HFF-Myc (cell line): ENCODE measurements around the gene SPHKAP.

Experiments used
- DNase-seq: peaks from one replicate; pipeline ENCODE4 v3.0.0-alpha.2; 2011; ENCODE audit warnings: low read depth; ENCODE audit errors: extremely low read depth
- H3K4me3 ChIP-seq: replicated peaks from 2 replicates; pipeline ENCODE4 v1.5.1; 2011; ENCODE audit warnings: low read depth, mild to moderate bottlenecking, control low read depth, low read length
- CTCF ChIP-seq: IDR thresholded peaks from 2 replicates; pipeline ENCODE4 v1.5.1; 2012; ENCODE audit warnings: mild to moderate bottlenecking, low read depth, low read length, control low read depth; ENCODE audit errors: missing control alignments

SPHKAP gene

GRCh38 chr2:228131833-228132232 lies 49.7 kb downstream of the SPHKAP start:
- DNase-seq, result no peak
- TF ChIP-seq CTCF, result no peak
- H3K4me3 ChIP-seq, result no peak overlapping the region

GRCh38 chr2:228126401-228126800 lies 55.1 kb downstream of the SPHKAP start:
- H3K4me3 ChIP-seq, result no peak overlapping the region
- no peak for TF ChIP-seq CTCF
- no peak for DNase-seq

- TF ChIP-seq CTCF, result no peak
- DNase-seq, result no peak
- H3K4me3 ChIP-seq, result no peak overlapping the region
Measured at GRCh38 chr2:228118940-228119339, 62.5 kb downstream of the SPHKAP start.

GRCh38 chr2:228107846-228108245 lies 73.6 kb downstream of the SPHKAP start:
- no peak for DNase-seq
- TF ChIP-seq CTCF, result no peak
- H3K4me3 ChIP-seq, result no peak overlapping the region

GRCh38 chr2:228105526-228106250 lies 75.8 kb downstream of the SPHKAP start:
- no peak for DNase-seq
- TF ChIP-seq CTCF, result no peak
- H3K4me3 ChIP-seq, result no peak overlapping the region

GRCh38 chr2:228104215-228104614 lies 77.3 kb downstream of the SPHKAP start:
- DNase-seq, result no peak
- TF ChIP-seq CTCF, result no peak
- no peak overlapping the region for H3K4me3 ChIP-seq

- no peak for TF ChIP-seq CTCF
- no peak overlapping the region for H3K4me3 ChIP-seq
- no peak for DNase-seq
Measured at GRCh38 chr2:228103379-228103778, 78.1 kb downstream of the SPHKAP start.
